ENCODE measurements around the gene GPR142. TPM values are rescaled to one million over a fixed set of nuclear protein-coding genes. Genes with fewer than 3 reads are reported as not detected.

Gene GPR142
- total and polyA plus RNA-seq, 2 of the 13 experiments (the other 11 are each of a cell fraction or from before 2014, with no cell fraction given): not detected

DNA sequence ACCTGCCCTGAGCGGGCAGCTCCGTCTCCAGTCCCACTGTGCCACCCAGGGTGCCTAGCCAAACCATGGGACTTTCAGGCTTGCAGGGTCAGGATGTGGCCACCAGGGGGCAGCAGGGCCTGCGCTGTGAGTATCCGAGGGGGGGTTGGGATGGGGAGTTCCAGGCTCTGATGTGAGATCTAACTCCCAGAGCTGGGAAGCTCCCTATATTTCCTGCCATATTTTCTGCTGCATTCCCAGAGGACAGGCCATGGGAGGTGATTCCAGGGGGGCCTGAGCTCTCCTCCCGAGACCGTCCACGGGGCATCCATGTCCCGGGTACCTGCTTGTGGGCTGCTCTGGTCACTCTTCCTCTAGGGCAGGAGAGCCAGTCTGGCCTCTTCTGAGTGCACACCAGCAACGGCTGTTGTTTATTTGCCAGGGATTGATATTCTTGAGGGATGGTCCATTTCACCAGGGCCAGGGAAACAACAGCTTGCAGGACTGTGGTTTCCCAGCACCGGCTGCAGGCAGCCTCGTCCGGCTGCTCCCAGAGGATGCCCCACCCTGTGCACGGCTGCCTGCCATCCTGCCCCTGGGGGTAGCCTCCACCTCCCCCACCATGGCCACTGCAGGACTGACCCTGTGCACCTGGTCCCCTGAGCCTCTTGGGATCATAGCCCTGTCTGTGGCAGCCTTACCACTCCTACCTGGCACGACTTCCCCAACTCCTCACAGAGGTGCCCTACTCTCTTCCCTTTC, 1.2 kb downstream of the GPR142 start (continued):
- TF ChIP-seq, protein P1, sequence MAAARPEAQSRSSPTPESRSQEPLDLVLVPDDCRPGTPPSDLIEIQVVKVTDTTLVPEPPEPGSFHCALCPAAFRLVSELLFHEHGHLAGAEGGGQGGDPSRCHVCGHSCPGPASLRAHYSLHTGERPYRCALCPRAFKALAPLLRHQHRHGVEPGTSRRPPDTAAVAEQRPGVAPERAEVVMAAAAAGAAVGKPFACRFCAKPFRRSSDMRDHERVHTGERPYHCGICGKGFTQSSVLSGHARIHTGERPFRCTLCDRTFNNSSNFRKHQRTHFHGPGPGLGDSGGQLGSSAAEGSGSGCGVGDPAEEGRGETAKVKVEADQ (CRISPR knock-in tag; IDR thresholded peaks at IDR 0.05; ENCODE audit: borderline replicate concordance): no peak
- TF ChIP-seq SMARCC2 (IDR thresholded peaks at IDR 0.05) (no peak), ZNF441 (CRISPR knock-in tag; IDR thresholded peaks at IDR 0.05; ENCODE audit: borderline replicate concordance) (no peak), TMF1 (CRISPR knock-in tag; IDR thresholded peaks at IDR 0.05; ENCODE audit: low read depth) (no peak), U2AF1 (optimal IDR thresholded peaks at IDR 0.05; ENCODE audit: low read depth, low read length) (no peak), NR2F6 (IDR thresholded peaks at IDR 0.05) (no peak), NR2F6 (CRISPR knock-in tag; IDR thresholded peaks at IDR 0.05) (no peak), MLLT10 (CRISPR knock-in tag; IDR thresholded peaks at IDR 0.05) (no peak), GTF2F1 (IDR thresholded peaks at IDR 0.05; ENCODE audit: low read length) (no peak), YEATS2 (CRISPR knock-in tag; IDR thresholded peaks at IDR 0.05; ENCODE audit: borderline replicate concordance) (no peak), ETV6 (CRISPR knock-in tag; conservative IDR thresholded peaks at IDR 0.05) (no peak), ZNF326 (CRISPR knock-in tag; IDR thresholded peaks at IDR 0.05; ENCODE audit: borderline replicate concordance) (no peak), ZNF296 (CRISPR knock-in tag; conservative IDR thresholded peaks at IDR 0.05) (no peak), ZNF773 (CRISPR knock-in tag; IDR thresholded peaks at IDR 0.05; ENCODE audit: borderline replicate concordance) (no peak), ZFP36L1 (CRISPR knock-in tag; IDR thresholded peaks at IDR 0.05) (no peak), KDM1A (CRISPR knock-in tag; IDR thresholded peaks at IDR 0.05) (no peak), MYNN (CRISPR knock-in tag; IDR thresholded peaks at IDR 0.05; ENCODE audit: low read depth) (0 out of 2 replicates have a peak, but pooled peaks have one; percentile 45), BHLHE40 (IDR thresholded peaks at IDR 0.05; ENCODE audit: low read length) (no peak), TAF1 (CRISPR knock-in tag; IDR thresholded peaks at IDR 0.05) (peak; percentile 21; the same call in 1 of the 2 replicates), CAMTA2 (CRISPR knock-in tag; IDR thresholded peaks at IDR 0.05; ENCODE audit: borderline replicate concordance) (no peak)
- TF ChIP-seq, protein P2, sequence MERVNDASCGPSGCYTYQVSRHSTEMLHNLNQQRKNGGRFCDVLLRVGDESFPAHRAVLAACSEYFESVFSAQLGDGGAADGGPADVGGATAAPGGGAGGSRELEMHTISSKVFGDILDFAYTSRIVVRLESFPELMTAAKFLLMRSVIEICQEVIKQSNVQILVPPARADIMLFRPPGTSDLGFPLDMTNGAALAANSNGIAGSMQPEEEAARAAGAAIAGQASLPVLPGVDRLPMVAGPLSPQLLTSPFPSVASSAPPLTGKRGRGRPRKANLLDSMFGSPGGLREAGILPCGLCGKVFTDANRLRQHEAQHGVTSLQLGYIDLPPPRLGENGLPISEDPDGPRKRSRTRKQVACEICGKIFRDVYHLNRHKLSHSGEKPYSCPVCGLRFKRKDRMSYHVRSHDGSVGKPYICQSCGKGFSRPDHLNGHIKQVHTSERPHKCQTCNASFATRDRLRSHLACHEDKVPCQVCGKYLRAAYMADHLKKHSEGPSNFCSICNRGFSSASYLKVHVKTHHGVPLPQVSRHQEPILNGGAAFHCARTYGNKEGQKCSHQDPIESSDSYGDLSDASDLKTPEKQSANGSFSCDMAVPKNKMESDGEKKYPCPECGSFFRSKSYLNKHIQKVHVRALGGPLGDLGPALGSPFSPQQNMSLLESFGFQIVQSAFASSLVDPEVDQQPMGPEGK (CRISPR knock-in tag; IDR thresholded peaks at IDR 0.05): peak; percentile 92
- TF ChIP-seq, protein P3, sequence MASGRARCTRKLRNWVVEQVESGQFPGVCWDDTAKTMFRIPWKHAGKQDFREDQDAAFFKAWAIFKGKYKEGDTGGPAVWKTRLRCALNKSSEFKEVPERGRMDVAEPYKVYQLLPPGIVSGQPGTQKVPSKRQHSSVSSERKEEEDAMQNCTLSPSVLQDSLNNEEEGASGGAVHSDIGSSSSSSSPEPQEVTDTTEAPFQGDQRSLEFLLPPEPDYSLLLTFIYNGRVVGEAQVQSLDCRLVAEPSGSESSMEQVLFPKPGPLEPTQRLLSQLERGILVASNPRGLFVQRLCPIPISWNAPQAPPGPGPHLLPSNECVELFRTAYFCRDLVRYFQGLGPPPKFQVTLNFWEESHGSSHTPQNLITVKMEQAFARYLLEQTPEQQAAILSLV (CRISPR knock-in tag; IDR thresholded peaks at IDR 0.05; ENCODE audit: borderline replicate concordance): no peak
- TF ChIP-seq, protein P4, sequence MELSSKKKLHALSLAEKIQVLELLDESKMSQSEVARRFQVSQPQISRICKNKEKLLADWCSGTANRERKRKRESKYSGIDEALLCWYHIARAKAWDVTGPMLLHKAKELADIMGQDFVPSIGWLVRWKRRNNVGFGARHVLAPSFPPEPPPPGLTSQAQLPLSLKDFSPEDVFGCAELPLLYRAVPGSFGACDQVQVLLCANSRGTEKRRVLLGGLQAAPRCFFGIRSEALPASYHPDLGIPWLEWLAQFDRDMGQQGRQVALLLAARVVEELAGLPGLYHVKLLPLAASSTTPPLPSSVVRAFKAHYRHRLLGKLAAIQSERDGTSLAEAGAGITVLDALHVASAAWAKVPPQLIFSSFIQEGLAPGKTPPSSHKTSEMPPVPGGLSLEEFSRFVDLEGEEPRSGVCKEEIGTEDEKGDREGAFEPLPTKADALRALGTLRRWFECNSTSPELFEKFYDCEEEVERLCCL (CRISPR knock-in tag; IDR thresholded peaks at IDR 0.05; ENCODE audit: borderline replicate concordance): no peak
- TF ChIP-seq, protein P5, sequence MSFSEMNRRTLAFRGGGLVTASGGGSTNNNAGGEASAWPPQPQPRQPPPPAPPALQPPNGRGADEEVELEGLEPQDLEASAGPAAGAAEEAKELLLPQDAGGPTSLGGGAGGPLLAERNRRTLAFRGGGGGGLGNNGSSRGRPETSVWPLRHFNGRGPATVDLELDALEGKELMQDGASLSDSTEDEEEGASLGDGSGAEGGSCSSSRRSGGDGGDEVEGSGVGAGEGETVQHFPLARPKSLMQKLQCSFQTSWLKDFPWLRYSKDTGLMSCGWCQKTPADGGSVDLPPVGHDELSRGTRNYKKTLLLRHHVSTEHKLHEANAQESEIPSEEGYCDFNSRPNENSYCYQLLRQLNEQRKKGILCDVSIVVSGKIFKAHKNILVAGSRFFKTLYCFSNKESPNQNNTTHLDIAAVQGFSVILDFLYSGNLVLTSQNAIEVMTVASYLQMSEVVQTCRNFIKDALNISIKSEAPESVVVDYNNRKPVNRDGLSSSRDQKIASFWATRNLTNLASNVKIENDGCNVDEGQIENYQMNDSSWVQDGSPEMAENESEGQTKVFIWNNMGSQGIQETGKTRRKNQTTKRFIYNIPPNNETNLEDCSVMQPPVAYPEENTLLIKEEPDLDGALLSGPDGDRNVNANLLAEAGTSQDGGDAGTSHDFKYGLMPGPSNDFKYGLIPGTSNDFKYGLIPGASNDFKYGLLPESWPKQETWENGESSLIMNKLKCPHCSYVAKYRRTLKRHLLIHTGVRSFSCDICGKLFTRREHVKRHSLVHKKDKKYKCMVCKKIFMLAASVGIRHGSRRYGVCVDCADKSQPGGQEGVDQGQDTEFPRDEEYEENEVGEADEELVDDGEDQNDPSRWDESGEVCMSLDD (CRISPR knock-in tag; IDR thresholded peaks at IDR 0.05; ENCODE audit: borderline replicate concordance): no peak

Data from HepG2 (cell line).